HEK293 (cell line): ENCODE data around the gene ZNF524.

Experiments used
- CTCF ChIA-PET: fragments of 350-600 bp; formaldehyde crosslinking; extraction: SDS; loops from one replicate; lab custom pipeline; 2021; ENCODE audit warnings: antibody characterized with exemption; lab: Yijun Ruan, JAX
- POLR2A ChIA-PET: fragments of 300-600 bp; formaldehyde crosslinking; extraction: SDS; loops from one replicate; lab custom pipeline; 2020; ENCODE audit warnings: antibody characterized with exemption, inconsistent platforms; lab: Yijun Ruan, JAX
- H3K27ac ChIP-seq: fragments of 200-500 bp; sonication (Bioruptor generic); 2 replicates; pipeline ENCODE4 v1.5.1; 2014; ENCODE audit warnings: low read depth, low read length, control low read depth, inconsistent platforms; ENCODE audit errors: extremely low read depth
- H3K36me3 ChIP-seq, 2 experiments: fragments of 200-500 bp in 1 of 2; sonication (Bioruptor generic) in 1 of 2; 1 replicate in 1 of 2; 2 replicates in 1 of 2; pipeline ENCODE4 v1.5.1; 2014 to 2017; ENCODE audit warnings: inconsistent platforms in 2 of 2, low read length in 2 of 2; ENCODE audit not compliant: control insufficient read depth in 2 of 2, insufficient read depth in 1 of 2
- H3K4me1 ChIP-seq: fragments of 200-500 bp; sonication (Bioruptor generic); 2 replicates; pipeline ENCODE4 v1.5.1; 2014; ENCODE audit warnings: mild to moderate bottlenecking, low read length, inconsistent platforms; ENCODE audit not compliant: control insufficient read depth, insufficient read depth
- H3K4me3 ChIP-seq: 2 replicates; pipeline ENCODE4 v1.5.1; 2011; ENCODE audit warnings: low read depth, mild to moderate bottlenecking, control low read depth, low read length, moderate library complexity
- H3K9me3 ChIP-seq: fragments of 200-500 bp; sonication (Bioruptor generic); 2 replicates; pipeline ENCODE4 v1.5.1; 2014; ENCODE audit warnings: low read depth, low read length, inconsistent platforms; ENCODE audit not compliant: control insufficient read depth, insufficient read depth
- YY2 ChIP-seq: fragments of 450-650 bp; formaldehyde crosslinking; IDR thresholded peaks from 2 replicates; pipeline ENCODE4 v1.5.1; 2016; ENCODE audit warnings: missing biosample characterization, missing genetic modification characterization
- ZBTB48 ChIP-seq: fragments of 450-650 bp; formaldehyde crosslinking; IDR thresholded peaks from 2 replicates; pipeline ENCODE4 v1.5.1; 2016; ENCODE audit warnings: missing biosample characterization, missing genetic modification characterization
- ZFP69B ChIP-seq: fragments of 450-650 bp; formaldehyde crosslinking; IDR thresholded peaks from 2 replicates; pipeline ENCODE4 v1.5.1; 2016; ENCODE audit warnings: missing biosample characterization, missing genetic modification characterization
- ZNF223 ChIP-seq: fragments of 450-650 bp; formaldehyde crosslinking; IDR thresholded peaks from 2 replicates; pipeline ENCODE4 v1.5.1; 2016; ENCODE audit warnings: missing biosample characterization, missing genetic modification characterization
- ZNF366 ChIP-seq: fragments of 450-650 bp; formaldehyde crosslinking; conservative IDR thresholded peaks from 2 replicates; pipeline ENCODE4 v1.5.1; 2016; ENCODE audit warnings: missing biosample characterization, missing genetic modification characterization
- ZNF510 ChIP-seq: fragments of 450-650 bp; formaldehyde crosslinking; IDR thresholded peaks from 2 replicates; pipeline ENCODE4 v1.5.1; 2018; ENCODE audit warnings: mild to moderate bottlenecking, missing genetic modification characterization, missing biosample characterization; ENCODE audit not compliant: insufficient replicate concordance
- ZNF544 ChIP-seq: fragments of 450-650 bp; formaldehyde crosslinking; IDR thresholded peaks from 2 replicates; pipeline ENCODE4 v1.5.0; 2017; ENCODE audit warnings: missing biosample characterization, missing genetic modification characterization
- ZNF776 ChIP-seq: fragments of 450-650 bp; formaldehyde crosslinking; IDR thresholded peaks from 2 replicates; pipeline ENCODE4 v1.5.0; 2017; ENCODE audit warnings: missing biosample characterization, missing genetic modification characterization, borderline replicate concordance
- ZNF791 ChIP-seq: fragments of 450-650 bp; formaldehyde crosslinking; IDR thresholded peaks from 2 replicates; pipeline ENCODE4 v1.5.1; 2016; ENCODE audit warnings: missing biosample characterization, missing genetic modification characterization
- TF ChIP-seq, protein P1 (sequence below): fragments of 450-650 bp; formaldehyde crosslinking; IDR thresholded peaks from 2 replicates; pipeline ENCODE4 v1.5.1; 2016; ENCODE audit warnings: missing biosample characterization, missing genetic modification characterization, borderline replicate concordance
- TF ChIP-seq, protein P2 (sequence below): sonication (generic); formaldehyde crosslinking; IDR thresholded peaks from 2 replicates; pipeline ENCODE4 v1.8.1; 2022; ENCODE audit warnings: mild to moderate bottlenecking, moderate library complexity, missing genetic modification reagents
- TF ChIP-seq, protein P3 (sequence below): fragments of 450-650 bp; formaldehyde crosslinking; IDR thresholded peaks from 2 replicates; pipeline ENCODE4 v1.5.1; 2017; ENCODE audit warnings: missing biosample characterization, missing genetic modification characterization
- TF ChIP-seq, protein P4 (sequence below): fragments of 450-650 bp; formaldehyde crosslinking; IDR thresholded peaks from 2 replicates; pipeline ENCODE4 v1.5.1; 2016; ENCODE audit warnings: missing biosample characterization, missing genetic modification characterization
- TF ChIP-seq, protein P5 (sequence below): fragments of 450-650 bp; formaldehyde crosslinking; IDR thresholded peaks from 2 replicates; pipeline ENCODE4 v1.5.1; 2016; ENCODE audit warnings: missing biosample characterization, missing genetic modification characterization
- TF ChIP-seq, protein P6 (sequence below): fragments of 450-650 bp; formaldehyde crosslinking; IDR thresholded peaks from 2 replicates; pipeline ENCODE4; 2016; ENCODE audit warnings: missing biosample characterization, missing genetic modification characterization

Gene ZNF524

DNA sequence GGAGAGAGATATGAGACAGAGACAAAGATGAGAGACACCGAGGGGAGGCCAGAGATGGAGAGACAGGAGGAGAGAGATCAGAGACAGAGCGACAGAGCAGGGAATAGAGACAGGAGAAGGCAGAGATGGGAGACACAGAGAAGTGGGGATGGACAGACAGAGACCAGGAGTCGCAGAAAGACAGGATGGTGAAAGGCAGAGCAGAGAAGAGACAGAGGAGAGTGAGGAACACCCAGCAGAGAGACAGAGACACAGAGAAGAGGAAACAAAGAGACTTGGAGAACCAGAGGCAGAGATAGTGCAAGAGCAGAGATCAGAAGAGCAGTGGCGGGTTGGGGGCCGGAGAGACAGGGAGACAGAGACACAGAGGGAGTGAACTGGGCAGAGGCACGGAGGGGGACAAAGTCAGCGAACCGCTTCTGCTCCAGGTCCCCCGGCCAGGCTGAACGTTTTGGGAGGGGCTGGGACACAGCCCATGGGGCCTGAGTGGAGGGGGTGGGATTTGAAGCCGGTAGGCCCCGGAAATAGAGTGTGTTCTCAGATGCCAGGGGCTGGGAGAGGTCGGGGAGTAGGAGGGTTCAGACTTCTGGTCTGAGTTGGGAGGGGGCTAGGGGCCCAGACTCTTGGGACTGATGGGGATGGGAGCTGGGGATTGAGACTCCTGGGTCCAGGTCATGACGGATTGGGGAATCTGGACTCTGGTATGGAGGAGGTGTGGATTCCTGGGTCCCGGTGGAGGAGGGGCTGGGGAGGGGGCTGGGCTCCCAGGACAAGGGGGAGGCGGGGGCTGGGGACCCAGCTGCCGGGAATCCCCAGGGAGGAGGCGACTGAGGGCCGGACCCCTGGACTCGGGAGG lies 20.1 kb upstream of the ZNF524 start (continued):
- TF ChIP-seq, protein P1, sequence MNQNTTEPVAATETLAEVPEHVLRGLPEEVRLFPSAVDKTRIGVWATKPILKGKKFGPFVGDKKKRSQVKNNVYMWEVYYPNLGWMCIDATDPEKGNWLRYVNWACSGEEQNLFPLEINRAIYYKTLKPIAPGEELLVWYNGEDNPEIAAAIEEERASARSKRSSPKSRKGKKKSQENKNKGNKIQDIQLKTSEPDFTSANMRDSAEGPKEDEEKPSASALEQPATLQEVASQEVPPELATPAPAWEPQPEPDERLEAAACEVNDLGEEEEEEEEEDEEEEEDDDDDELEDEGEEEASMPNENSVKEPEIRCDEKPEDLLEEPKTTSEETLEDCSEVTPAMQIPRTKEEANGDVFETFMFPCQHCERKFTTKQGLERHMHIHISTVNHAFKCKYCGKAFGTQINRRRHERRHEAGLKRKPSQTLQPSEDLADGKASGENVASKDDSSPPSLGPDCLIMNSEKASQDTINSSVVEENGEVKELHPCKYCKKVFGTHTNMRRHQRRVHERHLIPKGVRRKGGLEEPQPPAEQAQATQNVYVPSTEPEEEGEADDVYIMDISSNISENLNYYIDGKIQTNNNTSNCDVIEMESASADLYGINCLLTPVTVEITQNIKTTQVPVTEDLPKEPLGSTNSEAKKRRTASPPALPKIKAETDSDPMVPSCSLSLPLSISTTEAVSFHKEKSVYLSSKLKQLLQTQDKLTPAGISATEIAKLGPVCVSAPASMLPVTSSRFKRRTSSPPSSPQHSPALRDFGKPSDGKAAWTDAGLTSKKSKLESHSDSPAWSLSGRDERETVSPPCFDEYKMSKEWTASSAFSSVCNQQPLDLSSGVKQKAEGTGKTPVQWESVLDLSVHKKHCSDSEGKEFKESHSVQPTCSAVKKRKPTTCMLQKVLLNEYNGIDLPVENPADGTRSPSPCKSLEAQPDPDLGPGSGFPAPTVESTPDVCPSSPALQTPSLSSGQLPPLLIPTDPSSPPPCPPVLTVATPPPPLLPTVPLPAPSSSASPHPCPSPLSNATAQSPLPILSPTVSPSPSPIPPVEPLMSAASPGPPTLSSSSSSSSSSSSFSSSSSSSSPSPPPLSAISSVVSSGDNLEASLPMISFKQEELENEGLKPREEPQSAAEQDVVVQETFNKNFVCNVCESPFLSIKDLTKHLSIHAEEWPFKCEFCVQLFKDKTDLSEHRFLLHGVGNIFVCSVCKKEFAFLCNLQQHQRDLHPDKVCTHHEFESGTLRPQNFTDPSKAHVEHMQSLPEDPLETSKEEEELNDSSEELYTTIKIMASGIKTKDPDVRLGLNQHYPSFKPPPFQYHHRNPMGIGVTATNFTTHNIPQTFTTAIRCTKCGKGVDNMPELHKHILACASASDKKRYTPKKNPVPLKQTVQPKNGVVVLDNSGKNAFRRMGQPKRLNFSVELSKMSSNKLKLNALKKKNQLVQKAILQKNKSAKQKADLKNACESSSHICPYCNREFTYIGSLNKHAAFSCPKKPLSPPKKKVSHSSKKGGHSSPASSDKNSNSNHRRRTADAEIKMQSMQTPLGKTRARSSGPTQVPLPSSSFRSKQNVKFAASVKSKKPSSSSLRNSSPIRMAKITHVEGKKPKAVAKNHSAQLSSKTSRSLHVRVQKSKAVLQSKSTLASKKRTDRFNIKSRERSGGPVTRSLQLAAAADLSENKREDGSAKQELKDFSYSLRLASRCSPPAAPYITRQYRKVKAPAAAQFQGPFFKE (tag by site-specific recombination): no peak
- TF ChIP-seq ZNF791 (tag by site-specific recombination) (no peak), ZNF776 (tag by site-specific recombination) (no peak), ZNF544 (no peak), ZFP69B (tag by site-specific recombination) (no peak)
- TF ChIP-seq, protein P2, sequence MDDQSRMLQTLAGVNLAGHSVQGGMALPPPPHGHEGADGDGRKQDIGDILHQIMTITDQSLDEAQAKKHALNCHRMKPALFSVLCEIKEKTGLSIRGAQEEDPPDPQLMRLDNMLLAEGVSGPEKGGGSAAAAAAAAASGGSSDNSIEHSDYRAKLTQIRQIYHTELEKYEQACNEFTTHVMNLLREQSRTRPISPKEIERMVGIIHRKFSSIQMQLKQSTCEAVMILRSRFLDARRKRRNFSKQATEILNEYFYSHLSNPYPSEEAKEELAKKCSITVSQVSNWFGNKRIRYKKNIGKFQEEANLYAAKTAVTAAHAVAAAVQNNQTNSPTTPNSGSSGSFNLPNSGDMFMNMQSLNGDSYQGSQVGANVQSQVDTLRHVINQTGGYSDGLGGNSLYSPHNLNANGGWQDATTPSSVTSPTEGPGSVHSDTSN: no peak
- TF ChIP-seq, protein P3, sequence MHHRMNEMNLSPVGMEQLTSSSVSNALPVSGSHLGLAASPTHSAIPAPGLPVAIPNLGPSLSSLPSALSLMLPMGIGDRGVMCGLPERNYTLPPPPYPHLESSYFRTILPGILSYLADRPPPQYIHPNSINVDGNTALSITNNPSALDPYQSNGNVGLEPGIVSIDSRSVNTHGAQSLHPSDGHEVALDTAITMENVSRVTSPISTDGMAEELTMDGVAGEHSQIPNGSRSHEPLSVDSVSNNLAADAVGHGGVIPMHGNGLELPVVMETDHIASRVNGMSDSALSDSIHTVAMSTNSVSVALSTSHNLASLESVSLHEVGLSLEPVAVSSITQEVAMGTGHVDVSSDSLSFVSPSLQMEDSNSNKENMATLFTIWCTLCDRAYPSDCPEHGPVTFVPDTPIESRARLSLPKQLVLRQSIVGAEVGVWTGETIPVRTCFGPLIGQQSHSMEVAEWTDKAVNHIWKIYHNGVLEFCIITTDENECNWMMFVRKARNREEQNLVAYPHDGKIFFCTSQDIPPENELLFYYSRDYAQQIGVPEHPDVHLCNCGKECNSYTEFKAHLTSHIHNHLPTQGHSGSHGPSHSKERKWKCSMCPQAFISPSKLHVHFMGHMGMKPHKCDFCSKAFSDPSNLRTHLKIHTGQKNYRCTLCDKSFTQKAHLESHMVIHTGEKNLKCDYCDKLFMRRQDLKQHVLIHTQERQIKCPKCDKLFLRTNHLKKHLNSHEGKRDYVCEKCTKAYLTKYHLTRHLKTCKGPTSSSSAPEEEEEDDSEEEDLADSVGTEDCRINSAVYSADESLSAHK (tag by site-specific recombination): no peak

DNA sequence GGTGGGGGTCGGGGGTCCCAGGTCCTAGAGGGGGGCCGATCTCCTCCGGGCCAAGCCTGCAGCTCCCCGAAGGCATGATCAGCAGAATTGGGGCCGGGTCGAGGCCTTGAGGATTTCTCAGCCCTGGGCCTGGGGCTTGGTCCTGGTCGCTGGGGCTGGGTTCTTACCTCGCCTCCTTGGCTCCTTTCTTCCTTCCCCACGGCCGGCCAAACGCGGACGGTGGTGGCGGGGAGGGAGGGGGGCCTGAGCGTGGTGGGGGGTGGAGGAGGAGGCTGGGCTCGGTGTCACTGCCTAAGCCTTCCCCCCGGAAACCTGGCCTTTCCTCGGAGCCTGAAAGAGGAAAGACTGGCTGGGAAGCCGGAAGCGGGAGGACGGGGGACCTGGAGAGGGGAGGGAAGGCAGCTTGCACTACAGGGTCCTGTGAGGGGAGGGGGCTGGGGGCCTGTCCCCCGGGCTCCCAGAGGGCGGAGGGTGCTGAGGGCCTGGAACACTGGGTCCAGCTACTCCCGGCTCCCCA lies 19.4 kb upstream of the ZNF524 start, which contains the start of gene ZNF579:
Gene ZNF579, minus strand, starts transcription at position 221 of the 517 bp plus-strand sequence. CDS start 1,209 bp downstream, outside the sequence.
- Histone ChIP-seq H3K4me3 (peak within 1 kb of the TSS; percentile 100), H3K9me3 (no peaks in the 10 kb centered on the region), H3K27ac (peak within 1 kb of the TSS; percentile 80), H3K36me3 (peaks cover 9 to 20% of the 10 kb centered on the region in 2 experiments; a peak in 2 of 3 replicates), H3K4me1 (0 out of 2 replicates have a peak, but pooled peaks cover 4% of the 10 kb centered on the region)
- POLR2A ChIA-PET: interaction anchor here (0.6 to 3.2 kb wide), 8 partner anchors 8 to 1464 kb away, joined by 3 to 21 read pairs (median 4); partner anchors contain the start of genes FIZ1 and ZNF524
- CTCF ChIA-PET: interaction anchor here (0.6 to 1.6 kb wide), 4 partner anchors 9 to 76 kb away, joined by 3 to 4 read pairs (median 4); no protein-coding TSS in a partner anchor
- no peak for TF ChIP-seq ZBTB48 (tag by site-specific recombination)
- TF ChIP-seq, protein P4, sequence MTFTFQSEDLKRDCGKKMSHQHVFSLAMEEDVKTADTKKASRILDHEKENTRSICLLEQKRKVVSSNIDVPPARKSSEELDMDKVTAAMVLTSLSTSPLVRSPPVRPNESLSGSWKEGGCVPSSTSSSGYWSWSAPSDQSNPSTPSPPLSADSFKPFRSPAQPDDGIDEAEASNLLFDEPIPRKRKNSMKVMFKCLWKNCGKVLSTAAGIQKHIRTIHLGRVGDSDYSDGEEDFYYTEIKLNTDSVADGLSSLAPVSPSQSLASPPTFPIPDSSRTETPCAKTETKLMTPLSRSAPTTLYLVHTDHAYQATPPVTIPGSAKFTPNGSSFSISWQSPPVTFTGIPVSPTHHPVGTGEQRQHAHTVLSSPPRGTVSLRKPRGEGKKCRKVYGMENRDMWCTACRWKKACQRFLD: no peak
- TF ChIP-seq ZNF366: peak; percentile 51
- TF ChIP-seq, protein P5, sequence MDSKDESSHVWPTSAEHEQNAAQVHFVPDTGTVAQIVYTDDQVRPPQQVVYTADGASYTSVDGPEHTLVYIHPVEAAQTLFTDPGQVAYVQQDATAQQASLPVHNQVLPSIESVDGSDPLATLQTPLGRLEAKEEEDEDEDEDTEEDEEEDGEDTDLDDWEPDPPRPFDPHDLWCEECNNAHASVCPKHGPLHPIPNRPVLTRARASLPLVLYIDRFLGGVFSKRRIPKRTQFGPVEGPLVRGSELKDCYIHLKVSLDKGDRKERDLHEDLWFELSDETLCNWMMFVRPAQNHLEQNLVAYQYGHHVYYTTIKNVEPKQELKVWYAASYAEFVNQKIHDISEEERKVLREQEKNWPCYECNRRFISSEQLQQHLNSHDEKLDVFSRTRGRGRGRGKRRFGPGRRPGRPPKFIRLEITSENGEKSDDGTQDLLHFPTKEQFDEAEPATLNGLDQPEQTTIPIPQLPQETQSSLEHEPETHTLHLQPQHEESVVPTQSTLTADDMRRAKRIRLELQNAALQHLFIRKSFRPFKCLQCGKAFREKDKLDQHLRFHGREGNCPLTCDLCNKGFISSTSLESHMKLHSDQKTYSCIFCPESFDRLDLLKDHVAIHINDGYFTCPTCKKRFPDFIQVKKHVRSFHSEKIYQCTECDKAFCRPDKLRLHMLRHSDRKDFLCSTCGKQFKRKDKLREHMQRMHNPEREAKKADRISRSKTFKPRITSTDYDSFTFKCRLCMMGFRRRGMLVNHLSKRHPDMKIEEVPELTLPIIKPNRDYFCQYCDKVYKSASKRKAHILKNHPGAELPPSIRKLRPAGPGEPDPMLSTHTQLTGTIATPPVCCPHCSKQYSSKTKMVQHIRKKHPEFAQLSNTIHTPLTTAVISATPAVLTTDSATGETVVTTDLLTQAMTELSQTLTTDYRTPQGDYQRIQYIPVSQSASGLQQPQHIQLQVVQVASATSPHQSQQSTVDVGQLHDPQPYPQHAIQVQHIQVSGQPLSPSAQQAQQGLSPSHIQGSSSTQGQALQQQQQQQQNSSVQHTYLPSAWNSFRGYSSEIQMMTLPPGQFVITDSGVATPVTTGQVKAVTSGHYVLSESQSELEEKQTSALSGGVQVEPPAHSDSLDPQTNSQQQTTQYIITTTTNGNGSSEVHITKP: peak; percentile 52; the same call in 1 of the 2 replicates
- TF ChIP-seq YY2 (tag by site-specific recombination): peak; percentile 31; the same call in 1 of the 2 replicates
- no peak for TF ChIP-seq ZNF223 (tag by site-specific recombination)
- TF ChIP-seq ZNF510 (tag by site-specific recombination): no peak
- TF ChIP-seq, protein P6, sequence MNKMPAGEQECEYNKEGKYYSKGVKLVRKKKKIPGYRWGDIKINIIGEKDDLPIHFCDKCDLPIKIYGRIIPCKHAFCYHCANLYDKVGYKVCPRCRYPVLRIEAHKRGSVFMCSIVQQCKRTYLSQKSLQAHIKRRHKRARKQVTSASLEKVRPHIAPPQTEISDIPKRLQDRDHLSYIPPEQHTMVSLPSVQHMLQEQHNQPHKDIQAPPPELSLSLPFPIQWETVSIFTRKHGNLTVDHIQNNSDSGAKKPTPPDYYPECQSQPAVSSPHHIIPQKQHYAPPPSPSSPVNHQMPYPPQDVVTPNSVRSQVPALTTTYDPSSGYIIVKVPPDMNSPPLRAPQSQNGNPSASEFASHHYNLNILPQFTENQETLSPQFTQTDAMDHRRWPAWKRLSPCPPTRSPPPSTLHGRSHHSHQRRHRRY: no peak
